ENCODE measurements around the gene ADCK2.

- TF ChIP-seq CTCF (IDR thresholded peaks at IDR 0.05), result no peak
- no peak for TF ChIP-seq POLR2A (IDR thresholded peaks at IDR 0.05)
Observed at GRCh38 chr7:140734096-140734495, 61.4 kb downstream of the ADCK2 start.
